Nephron progenitor cell (in vitro differentiated cells): Measurements from ENCODE around the gene PDE2A.

Experiments
- DNase-seq: peaks from one replicate; pipeline ENCODE4 v3.0.0; 2021
- H3K27ac Mint-ChIP-seq: 2 replicates; pipeline ENCODE4 v1.8.0; 2021; ENCODE audit warnings: mild to moderate bottlenecking, moderate library complexity, mixed read lengths
- H3K27me3 Mint-ChIP-seq: 2 replicates; pipeline ENCODE4 v1.8.0; 2021; ENCODE audit warnings: mild to moderate bottlenecking, low read depth, mixed read lengths; ENCODE audit not compliant: poor library complexity
- H3K36me3 Mint-ChIP-seq: 2 replicates; pipeline ENCODE4 v1.8.0; 2021; ENCODE audit warnings: low read depth, mixed read lengths
- H3K4me1 Mint-ChIP-seq: 2 replicates; pipeline ENCODE4 v1.8.0; 2021; ENCODE audit warnings: mixed read lengths
- H3K4me3 Mint-ChIP-seq: 2 replicates; pipeline ENCODE4 v1.8.0; 2021; ENCODE audit warnings: mild to moderate bottlenecking, moderate library complexity, mixed read lengths
- H3K9me3 Mint-ChIP-seq: 2 replicates; pipeline ENCODE4 v1.8.0; 2021; ENCODE audit warnings: mild to moderate bottlenecking, moderate library complexity, mixed read lengths
- TF ChIP-seq, protein P1 (sequence below): fragments of 200-600 bp; sonication (generic); IDR thresholded peaks from 2 replicates; pipeline ENCODE4 v1.5.0; 2021; ENCODE audit warnings: antibody characterized with exemption

PDE2A gene

DNA sequence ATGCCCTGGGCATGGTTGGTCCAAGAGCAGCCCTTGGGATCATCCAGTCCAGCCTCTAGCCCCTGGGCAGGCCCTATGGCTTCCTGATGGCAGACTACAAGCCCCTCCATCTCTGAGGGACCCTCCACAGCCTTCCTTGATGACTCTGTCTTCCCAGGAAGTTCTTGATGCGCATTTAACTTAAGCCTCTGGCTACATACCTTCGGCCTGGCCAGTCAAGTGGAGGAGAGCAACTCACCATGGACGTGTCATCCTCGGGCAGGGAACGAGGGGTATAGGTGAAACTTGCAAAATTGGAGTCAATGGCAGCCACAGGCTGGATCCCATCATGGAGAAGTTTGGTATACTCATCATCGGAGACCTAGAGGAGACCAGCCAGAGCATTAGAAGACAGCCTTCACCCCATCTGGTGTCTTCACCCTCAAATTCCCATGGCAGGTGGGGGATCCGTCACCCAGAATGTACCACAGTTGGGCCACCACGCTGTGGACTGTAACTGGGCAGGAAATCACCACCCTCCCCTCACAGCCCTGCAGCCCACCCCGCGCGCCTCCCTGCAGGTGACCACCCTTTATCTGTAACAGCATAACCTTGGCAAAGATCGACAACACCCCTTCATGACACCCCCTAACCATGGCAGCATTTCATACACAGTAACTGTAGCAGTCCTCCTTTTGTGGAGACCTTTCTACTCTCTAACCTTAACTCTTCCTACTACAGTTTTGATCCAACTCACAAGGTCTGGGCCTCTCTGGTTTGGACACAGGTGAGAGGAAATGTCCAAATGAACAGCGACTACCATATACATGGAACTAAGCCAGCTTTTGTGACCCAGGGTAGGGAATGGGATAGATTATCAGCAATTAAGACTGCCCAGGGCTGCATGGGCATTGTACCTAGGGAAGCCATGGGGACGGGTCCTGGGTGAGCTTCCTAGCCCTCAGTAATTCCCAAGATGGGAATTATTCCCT lies 91.7 kb downstream of the PDE2A start:
- peaks cover 15% of the 10 kb centered on the region for H3K4me1 Mint-ChIP-seq
- H3K36me3 Mint-ChIP-seq = no peaks in the 10 kb centered on the region
- H3K27ac Mint-ChIP-seq = no peak overlapping the region
- no peak overlapping the region for H3K4me3 Mint-ChIP-seq
- no peaks in the 10 kb centered on the region for H3K9me3 Mint-ChIP-seq
- no peak for DNase-seq
- H3K27me3 Mint-ChIP-seq = peaks cover 66% of the 10 kb centered on the region
- TF ChIP-seq, protein P1, sequence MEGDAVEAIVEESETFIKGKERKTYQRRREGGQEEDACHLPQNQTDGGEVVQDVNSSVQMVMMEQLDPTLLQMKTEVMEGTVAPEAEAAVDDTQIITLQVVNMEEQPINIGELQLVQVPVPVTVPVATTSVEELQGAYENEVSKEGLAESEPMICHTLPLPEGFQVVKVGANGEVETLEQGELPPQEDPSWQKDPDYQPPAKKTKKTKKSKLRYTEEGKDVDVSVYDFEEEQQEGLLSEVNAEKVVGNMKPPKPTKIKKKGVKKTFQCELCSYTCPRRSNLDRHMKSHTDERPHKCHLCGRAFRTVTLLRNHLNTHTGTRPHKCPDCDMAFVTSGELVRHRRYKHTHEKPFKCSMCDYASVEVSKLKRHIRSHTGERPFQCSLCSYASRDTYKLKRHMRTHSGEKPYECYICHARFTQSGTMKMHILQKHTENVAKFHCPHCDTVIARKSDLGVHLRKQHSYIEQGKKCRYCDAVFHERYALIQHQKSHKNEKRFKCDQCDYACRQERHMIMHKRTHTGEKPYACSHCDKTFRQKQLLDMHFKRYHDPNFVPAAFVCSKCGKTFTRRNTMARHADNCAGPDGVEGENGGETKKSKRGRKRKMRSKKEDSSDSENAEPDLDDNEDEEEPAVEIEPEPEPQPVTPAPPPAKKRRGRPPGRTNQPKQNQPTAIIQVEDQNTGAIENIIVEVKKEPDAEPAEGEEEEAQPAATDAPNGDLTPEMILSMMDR = no peak

DNA sequence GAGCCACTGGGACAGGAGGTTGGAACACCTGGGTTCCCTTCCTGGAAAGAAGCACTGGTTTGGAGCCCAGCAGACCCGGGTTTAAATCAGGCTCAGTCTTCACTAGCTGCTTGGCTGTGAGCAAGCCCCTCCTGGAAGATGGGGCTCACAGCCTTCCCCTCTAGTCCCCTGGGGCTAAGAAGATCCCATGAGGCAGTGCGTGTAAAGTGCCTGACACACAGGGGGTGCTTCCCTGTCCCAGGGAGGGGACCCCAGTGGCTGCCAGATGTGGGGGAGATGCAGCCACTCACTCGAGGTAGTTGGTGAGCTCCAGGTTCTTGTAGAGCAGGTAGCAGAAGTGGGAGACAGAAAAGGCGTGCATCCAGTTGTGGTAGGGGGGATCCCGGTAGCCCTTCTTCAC lies 93.2 kb downstream of the PDE2A start:
- H3K4me1 Mint-ChIP-seq = peaks cover 15% of the 10 kb centered on the region
- H3K27me3 Mint-ChIP-seq = peaks cover 55% of the 10 kb centered on the region
- H3K36me3 Mint-ChIP-seq = no peaks in the 10 kb centered on the region
- no peak overlapping the region for H3K4me3 Mint-ChIP-seq
- H3K9me3 Mint-ChIP-seq = no peaks in the 10 kb centered on the region
- TF ChIP-seq, protein P1 = no peak
- H3K27ac Mint-ChIP-seq = no peak overlapping the region
- DNase-seq = no peak

DNA sequence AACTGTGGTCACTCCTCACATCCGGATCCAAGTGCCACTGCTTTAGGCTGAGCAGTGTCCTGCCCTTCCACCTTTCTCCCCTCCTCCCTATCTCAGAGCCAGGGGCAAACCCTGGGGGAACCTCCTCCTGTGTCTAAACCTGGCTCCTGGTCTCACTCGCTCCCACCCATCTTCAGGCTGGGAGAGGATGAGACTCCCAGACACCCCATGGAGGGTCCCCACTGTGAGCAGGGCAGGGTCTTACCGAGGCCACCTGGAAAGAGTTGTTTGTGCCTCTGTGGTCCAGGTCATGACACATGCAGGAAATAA lies 93.6 kb downstream of the PDE2A start:
- no peaks in the 10 kb centered on the region for H3K9me3 Mint-ChIP-seq
- H3K4me1 Mint-ChIP-seq = peaks cover 15% of the 10 kb centered on the region
- no peak for DNase-seq
- TF ChIP-seq, protein P1 = no peak
- H3K27me3 Mint-ChIP-seq = peaks cover 51% of the 10 kb centered on the region
- no peak overlapping the region for H3K27ac Mint-ChIP-seq
- no peaks in the 10 kb centered on the region for H3K36me3 Mint-ChIP-seq
- H3K4me3 Mint-ChIP-seq = no peak overlapping the region

DNA sequence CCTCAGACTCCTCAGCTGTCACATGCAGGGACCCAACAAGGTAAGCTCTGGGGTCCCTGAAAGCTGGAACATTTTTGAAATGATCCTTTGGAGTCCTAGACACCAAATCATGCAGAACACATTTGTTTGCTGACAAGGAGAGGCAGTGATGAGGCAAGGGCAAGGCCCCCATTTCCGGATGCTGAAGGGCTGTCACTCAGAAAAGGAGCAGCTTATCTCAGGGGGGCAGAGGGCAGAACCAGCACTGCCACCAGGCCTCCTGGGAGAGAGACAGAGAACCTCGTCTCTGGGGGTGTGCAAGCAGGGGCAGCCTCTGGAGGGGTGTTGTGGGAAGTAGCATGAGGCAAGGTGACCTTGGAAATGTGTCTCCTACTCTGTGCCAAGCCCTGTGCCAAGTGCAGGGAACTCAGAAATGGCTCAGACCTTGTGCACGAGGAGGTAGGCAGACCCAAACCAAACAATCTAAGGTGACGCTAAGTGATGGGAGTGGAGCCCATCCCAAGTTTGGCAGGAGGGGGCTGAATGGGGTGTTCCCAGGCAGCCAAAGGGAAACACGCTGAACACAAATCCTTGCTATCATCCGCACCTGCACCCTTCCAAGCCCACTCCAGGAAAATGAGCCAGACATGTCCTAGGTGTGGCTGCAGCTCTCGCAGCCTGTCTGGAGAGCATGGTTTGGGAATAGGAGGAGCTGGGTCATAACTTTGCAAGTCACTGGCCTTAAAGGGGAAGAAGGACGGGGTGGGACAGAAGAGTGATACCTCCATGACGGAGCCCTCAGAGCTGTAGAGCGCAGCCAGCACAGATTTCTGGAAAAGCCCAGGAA lies 94.2 kb downstream of the PDE2A start:
- Mint-ChIP-seq H3K4me1 (peaks cover 20% of the 10 kb centered on the region), H3K36me3 (no peaks in the 10 kb centered on the region), H3K27me3 (peaks cover 50% of the 10 kb centered on the region), H3K4me3 (no peak overlapping the region), H3K27ac (no peak overlapping the region), H3K9me3 (no peaks in the 10 kb centered on the region)
- TF ChIP-seq, protein P1 = no peak
- no peak for DNase-seq

DNA sequence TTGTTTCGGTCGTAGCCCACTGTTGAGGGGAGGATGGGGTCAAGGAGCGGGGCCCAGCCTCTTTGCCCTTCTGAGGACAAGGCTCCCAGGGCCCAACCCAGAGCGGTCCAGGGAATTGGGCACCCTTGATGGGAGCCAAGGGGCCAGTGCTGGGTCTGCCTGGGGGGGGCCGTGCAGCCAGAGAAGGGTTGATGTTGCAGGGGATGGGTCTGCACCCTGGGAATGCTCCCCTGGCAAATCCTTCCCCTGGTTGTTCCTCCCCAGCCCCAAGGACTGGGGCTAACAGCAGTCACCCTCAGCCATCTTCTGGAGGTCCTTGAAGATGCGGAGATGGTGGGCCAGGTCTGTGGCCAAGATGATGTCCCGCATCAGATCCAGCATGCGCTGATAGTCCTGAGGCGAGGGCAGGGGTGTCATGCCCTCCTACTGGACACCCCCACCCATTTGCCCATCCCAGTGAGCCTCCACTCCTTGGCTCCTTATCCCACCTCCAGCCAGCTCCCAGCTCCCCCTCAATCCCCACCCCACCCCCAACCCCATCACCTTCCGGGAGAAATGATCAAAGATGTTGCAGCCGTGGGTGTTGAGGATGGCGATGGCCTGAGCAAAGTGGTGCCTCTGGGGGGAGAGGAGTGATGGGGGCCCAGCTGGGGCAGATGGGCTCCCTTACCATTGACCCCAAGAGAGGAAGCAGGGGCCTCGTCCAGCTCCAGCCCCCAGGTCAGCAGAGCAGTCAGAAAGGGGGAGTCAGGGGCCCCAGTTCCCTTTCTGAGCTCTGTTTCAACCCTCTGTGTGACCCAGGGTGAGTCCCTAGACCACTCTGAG lies 95.0 kb downstream of the PDE2A start:
- H3K27me3 Mint-ChIP-seq = peaks cover 44% of the 10 kb centered on the region
- peaks cover 21% of the 10 kb centered on the region for H3K4me1 Mint-ChIP-seq
- H3K9me3 Mint-ChIP-seq = no peaks in the 10 kb centered on the region
- no peak overlapping the region for H3K27ac Mint-ChIP-seq
- no peaks in the 10 kb centered on the region for H3K36me3 Mint-ChIP-seq
- TF ChIP-seq, protein P1 = no peak
- no peak for DNase-seq
- H3K4me3 Mint-ChIP-seq = no peak overlapping the region
